Ectodermal cell (in vitro differentiated cells): ENCODE measurements around the gene TPSD1.
"Not testable (repeated sequence)": the region's sequence is repeated elsewhere in the genome, so short reads cannot be mapped to it uniquely, and the experiment has no call there.

Experiments used
- H3K27ac ChIP-seq: 2 replicates; pipeline ENCODE4 v1.7.0; 2013; ENCODE audit warnings: mild to moderate bottlenecking, low read depth, low read length; ENCODE audit not compliant: insufficient read depth, poor library complexity, severe bottlenecking
- H3K27me3 ChIP-seq: 2 replicates; pipeline ENCODE4 v1.7.0; 2013; ENCODE audit warnings: mild to moderate bottlenecking, low read length; ENCODE audit not compliant: insufficient read depth, control insufficient read depth, poor library complexity, severe bottlenecking
- H3K36me3 ChIP-seq: one replicate; pipeline ENCODE4 v1.7.0; 2013; ENCODE audit warnings: low read length; ENCODE audit not compliant: control insufficient read depth, insufficient read depth
- H3K4me1 ChIP-seq: one replicate; pipeline ENCODE4 v1.7.0; 2013; ENCODE audit warnings: low read length; ENCODE audit not compliant: control insufficient read depth, insufficient read depth
- H3K4me3 ChIP-seq: 2 replicates; pipeline ENCODE4 v1.7.0; 2013; ENCODE audit warnings: low read depth, low read length, control low read depth; ENCODE audit not compliant: insufficient read depth
- H3K9me3 ChIP-seq: 2 replicates; pipeline ENCODE4 v1.7.0; 2013; ENCODE audit warnings: mild to moderate bottlenecking, low read length, moderate library complexity; ENCODE audit not compliant: control insufficient read depth
- WGBS, 2 experiments: methylation state at CpG; one replicate each; pipeline ENCODE4 v1.1.7; 2013; ENCODE audit warnings: missing lambda C conversion rate in 2 of 2; 5-methylcytosine and 5-hydroxymethylcytosine counted together

Gene TPSD1

DNA sequence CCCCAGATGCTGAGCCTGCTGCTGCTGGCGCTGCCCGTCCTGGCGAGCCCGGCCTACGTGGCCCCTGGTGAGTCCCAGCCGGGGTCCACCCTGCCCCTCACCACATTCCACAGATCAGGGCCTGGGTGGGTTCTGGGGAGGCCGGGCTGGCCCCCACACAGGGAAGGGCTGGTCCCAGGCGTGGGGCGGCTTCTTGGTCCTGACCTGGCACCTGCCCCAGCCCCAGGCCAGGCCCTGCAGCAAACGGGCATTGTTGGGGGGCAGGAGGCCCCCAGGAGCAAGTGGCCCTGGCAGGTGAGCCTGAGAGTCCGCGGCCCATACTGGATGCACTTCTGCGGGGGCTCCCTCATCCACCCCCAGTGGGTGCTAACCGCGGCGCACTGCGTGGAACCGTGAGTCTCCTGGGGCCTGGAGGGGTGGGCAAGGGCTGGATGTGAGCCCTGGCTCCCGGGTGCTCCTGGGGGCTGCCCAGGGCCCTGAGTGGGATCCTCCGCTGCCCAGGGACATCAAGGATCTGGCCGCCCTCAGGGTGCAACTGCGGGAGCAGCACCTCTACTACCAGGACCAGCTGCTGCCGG, 516 bp downstream of the TPSD1 start:
- not testable (repeated sequence) for H3K4me3 ChIP-seq, H3K27ac ChIP-seq, H3K9me3 ChIP-seq, H3K36me3 ChIP-seq, H3K4me1 ChIP-seq
- H3K27me3 ChIP-seq, result peaks cover 35% of the 10 kb centered on the region
- WGBS, 2 experiments, result 92% methylated on average over 23 of the region's 23 CpGs

GRCh38 chr16:1256874-1257322, 1.0 kb downstream of the TPSD1 start:
- peaks cover 40% of the 10 kb centered on the region for H3K27me3 ChIP-seq
- H3K4me1 ChIP-seq, result peaks cover 5% of the 10 kb centered on the region
- H3K9me3 ChIP-seq, result no peaks in the 10 kb centered on the region
- H3K36me3 ChIP-seq, result no peaks in the 10 kb centered on the region
- 93 to 94% methylated on average over 22 of the region's 22 CpGs for WGBS, 2 experiments
- H3K4me3 ChIP-seq, result no peak overlapping the region
- no peak overlapping the region for H3K27ac ChIP-seq

DNA sequence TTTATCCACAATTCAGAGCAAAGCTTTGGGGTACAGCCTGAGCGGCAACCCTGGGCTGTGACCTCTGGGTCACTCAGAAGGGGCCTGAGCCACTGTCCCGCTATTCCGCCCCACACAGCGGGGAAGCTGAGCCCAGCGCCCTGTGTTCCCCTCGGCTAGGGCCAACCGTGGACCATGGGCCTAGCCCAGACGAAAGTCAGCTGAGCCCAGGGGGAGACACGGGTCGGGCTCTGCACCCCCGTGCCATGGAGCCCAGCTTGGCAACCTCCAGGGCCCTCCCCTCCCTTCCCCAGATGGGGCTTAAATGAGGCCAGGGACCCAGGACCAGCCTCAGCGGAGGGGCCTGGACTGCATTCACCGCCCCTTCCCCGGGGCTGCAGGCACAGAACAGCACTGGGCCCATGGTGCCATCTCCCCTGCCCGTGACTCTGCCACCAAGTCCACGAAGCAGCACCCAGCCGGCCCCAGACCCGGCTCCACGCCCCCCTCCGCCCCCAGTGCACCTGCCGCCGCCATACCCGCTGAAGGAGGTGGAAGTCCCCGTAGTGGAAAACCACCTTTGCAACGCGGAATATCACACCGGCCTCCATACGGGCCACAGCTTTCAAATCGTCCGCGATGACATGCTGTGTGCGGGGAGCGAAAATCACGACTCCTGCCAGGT, 1.8 kb downstream of the TPSD1 start:
- no peak overlapping the region for H3K27ac ChIP-seq
- peaks cover 5% of the 10 kb centered on the region for H3K4me1 ChIP-seq
- 88 to 89% methylated on average over 34 of the region's 34 CpGs for WGBS, 2 experiments
- no peak overlapping the region for H3K4me3 ChIP-seq
- no peaks in the 10 kb centered on the region for H3K9me3 ChIP-seq
- H3K27me3 ChIP-seq, result peaks cover 48% of the 10 kb centered on the region
- H3K36me3 ChIP-seq, result no peaks in the 10 kb centered on the region

- WGBS, 2 experiments, result 88 to 89% methylated on average over 12 of the region's 12 CpGs
- Histone ChIP-seq H3K36me3 (no peaks in the 10 kb centered on the region), H3K27ac (no peak overlapping the region), H3K4me1 (peaks cover 5% of the 10 kb centered on the region), H3K4me3 (no peak overlapping the region), H3K27me3 (peaks cover 45% of the 10 kb centered on the region), H3K9me3 (no peaks in the 10 kb centered on the region)
Measured at GRCh38 chr16:1258225-1258600, 2.3 kb downstream of the TPSD1 start.

DNA sequence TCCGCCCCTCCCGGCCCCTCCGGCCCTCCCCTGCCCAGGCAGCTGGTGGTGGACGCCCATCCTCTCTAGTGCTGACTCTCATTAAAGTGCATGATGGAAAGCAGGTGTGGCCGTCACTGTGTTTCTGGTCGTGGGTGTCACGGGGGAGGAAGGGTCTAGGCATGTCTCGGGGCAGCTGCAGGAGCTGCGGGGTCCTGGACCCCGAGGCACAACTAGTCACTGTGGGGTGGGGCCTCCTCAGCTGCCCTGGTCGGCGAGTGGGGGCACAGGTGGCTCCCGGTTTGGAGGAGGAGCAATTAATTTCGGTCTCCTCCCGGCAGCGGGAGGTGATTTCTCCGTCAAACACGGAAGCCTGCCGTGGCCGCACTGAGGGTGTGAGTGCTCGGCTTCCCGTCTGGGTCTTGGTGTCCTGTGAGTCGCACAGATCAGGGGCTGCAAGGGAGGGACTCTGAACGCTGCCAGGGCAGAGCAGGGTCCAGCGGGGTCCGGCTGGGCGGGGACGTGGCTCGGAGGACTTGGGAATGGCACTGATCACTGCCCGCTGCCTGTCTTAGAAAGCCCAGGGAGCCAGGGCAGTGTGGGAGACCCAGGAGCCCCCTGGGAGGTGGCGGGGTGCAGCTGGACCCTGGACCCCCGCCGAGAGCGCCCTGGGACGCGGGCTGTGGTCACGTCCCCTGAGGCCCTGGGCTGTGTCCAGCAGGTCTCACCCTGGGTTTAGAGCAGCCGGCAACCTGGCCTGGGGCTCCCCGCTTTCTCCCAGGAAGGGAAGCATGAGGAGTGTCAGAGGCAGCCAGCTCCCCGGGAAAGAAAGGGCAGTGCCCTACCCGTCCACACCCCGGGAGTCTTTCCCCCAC, 3.3 kb downstream of the TPSD1 start:
- WGBS, 2 experiments, result 41 to 43% methylated on average over 42 of the region's 42 CpGs
- Histone ChIP-seq H3K4me3 (no peak overlapping the region), H3K27ac (no peak overlapping the region), H3K9me3 (no peaks in the 10 kb centered on the region), H3K27me3 (peaks cover 44% of the 10 kb centered on the region), H3K36me3 (no peaks in the 10 kb centered on the region), H3K4me1 (peaks cover 5% of the 10 kb centered on the region)

- Histone ChIP-seq H3K4me1 (peaks cover 5% of the 10 kb centered on the region), H3K36me3 (no peaks in the 10 kb centered on the region), H3K27ac (no peak overlapping the region), H3K4me3 (no peak overlapping the region), H3K9me3 (no peaks in the 10 kb centered on the region), H3K27me3 (peaks cover 44% of the 10 kb centered on the region)
- WGBS, 2 experiments, result 59% methylated on average over 11 of the region's 11 CpGs
Measured at GRCh38 chr16:1259760-1260068, 3.8 kb downstream of the TPSD1 start.

- Histone ChIP-seq H3K27me3 (peaks cover 44% of the 10 kb centered on the region), H3K4me3 (no peak overlapping the region), H3K27ac (no peak overlapping the region), H3K9me3 (no peaks in the 10 kb centered on the region), H3K36me3 (no peaks in the 10 kb centered on the region), H3K4me1 (peaks cover 5% of the 10 kb centered on the region)
- 87 to 88% methylated on average over 36 of the region's 36 CpGs for WGBS, 2 experiments
Measured at GRCh38 chr16:1260101-1260680, 4.3 kb downstream of the TPSD1 start.

GRCh38 chr16:1261131-1261892, 5.4 kb downstream of the TPSD1 start:
- Histone ChIP-seq H3K27me3 (peaks cover 47% of the 10 kb centered on the region), H3K9me3 (no peaks in the 10 kb centered on the region), H3K27ac (no peak overlapping the region), H3K4me3 (no peak overlapping the region), H3K36me3 (no peaks in the 10 kb centered on the region), H3K4me1 (peaks cover 5% of the 10 kb centered on the region)
- 49 to 50% methylated on average over 47 of the region's 47 CpGs for WGBS, 2 experiments

GRCh38 chr16:1262210-1262845, 6.5 kb downstream of the TPSD1 start:
- no peaks in the 10 kb centered on the region for H3K36me3 ChIP-seq
- 92 to 94% methylated on average over 32 of the region's 32 CpGs for WGBS, 2 experiments
- H3K4me3 ChIP-seq, result no peak overlapping the region
- H3K9me3 ChIP-seq, result no peaks in the 10 kb centered on the region
- H3K27me3 ChIP-seq, result peaks cover 47% of the 10 kb centered on the region
- H3K4me1 ChIP-seq, result peaks cover 5% of the 10 kb centered on the region
- H3K27ac ChIP-seq, result no peak overlapping the region
